ENCODE results near the gene ZNF362.

DNA sequence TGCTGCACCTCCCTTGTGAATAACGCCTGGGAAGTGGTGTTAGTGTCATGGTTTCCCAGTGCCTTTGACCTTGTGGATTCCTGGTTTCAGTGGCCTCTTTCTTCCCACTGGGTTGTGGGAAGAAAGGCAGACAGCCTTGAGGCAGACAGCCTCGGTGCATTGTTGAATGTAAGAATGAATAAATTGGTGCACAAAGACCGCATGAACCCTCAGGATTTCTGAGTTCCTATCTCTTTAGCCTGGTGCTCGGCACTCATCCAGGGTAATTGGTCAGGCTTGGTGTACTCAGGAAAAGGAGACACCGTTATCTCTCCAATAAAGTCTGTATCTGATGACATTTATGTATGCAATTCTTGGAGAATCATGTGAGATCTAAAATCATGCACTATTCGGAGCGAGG lies 5.1 kb downstream of the ZNF362 start:
- TF ChIP-seq, protein P1, sequence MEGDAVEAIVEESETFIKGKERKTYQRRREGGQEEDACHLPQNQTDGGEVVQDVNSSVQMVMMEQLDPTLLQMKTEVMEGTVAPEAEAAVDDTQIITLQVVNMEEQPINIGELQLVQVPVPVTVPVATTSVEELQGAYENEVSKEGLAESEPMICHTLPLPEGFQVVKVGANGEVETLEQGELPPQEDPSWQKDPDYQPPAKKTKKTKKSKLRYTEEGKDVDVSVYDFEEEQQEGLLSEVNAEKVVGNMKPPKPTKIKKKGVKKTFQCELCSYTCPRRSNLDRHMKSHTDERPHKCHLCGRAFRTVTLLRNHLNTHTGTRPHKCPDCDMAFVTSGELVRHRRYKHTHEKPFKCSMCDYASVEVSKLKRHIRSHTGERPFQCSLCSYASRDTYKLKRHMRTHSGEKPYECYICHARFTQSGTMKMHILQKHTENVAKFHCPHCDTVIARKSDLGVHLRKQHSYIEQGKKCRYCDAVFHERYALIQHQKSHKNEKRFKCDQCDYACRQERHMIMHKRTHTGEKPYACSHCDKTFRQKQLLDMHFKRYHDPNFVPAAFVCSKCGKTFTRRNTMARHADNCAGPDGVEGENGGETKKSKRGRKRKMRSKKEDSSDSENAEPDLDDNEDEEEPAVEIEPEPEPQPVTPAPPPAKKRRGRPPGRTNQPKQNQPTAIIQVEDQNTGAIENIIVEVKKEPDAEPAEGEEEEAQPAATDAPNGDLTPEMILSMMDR (tag by site-specific recombination; IDR thresholded peaks at IDR 0.05), result no peak
- TF ChIP-seq ZNF558 (tag by site-specific recombination; IDR thresholded peaks at IDR 0.05) (no peak), ZNF24 (tag by site-specific recombination; IDR thresholded peaks at IDR 0.05) (no peak), SCRT1 (tag by site-specific recombination; IDR thresholded peaks at IDR 0.05; ENCODE audit: borderline replicate concordance) (no peak), ZNF548 (tag by site-specific recombination; IDR thresholded peaks at IDR 0.05) (no peak)
- TF ChIP-seq, protein P2, sequence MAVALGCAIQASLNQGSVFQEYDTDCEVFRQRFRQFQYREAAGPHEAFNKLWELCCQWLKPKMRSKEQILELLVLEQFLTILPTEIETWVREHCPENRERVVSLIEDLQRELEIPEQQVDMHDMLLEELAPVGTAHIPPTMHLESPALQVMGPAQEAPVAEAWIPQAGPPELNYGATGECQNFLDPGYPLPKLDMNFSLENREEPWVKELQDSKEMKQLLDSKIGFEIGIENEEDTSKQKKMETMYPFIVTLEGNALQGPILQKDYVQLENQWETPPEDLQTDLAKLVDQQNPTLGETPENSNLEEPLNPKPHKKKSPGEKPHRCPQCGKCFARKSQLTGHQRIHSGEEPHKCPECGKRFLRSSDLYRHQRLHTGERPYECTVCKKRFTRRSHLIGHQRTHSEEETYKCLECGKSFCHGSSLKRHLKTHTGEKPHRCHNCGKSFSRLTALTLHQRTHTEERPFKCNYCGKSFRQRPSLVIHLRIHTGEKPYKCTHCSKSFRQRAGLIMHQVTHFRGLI (tag by site-specific recombination; IDR thresholded peaks at IDR 0.05), result no peak
- TF ChIP-seq, protein P3, sequence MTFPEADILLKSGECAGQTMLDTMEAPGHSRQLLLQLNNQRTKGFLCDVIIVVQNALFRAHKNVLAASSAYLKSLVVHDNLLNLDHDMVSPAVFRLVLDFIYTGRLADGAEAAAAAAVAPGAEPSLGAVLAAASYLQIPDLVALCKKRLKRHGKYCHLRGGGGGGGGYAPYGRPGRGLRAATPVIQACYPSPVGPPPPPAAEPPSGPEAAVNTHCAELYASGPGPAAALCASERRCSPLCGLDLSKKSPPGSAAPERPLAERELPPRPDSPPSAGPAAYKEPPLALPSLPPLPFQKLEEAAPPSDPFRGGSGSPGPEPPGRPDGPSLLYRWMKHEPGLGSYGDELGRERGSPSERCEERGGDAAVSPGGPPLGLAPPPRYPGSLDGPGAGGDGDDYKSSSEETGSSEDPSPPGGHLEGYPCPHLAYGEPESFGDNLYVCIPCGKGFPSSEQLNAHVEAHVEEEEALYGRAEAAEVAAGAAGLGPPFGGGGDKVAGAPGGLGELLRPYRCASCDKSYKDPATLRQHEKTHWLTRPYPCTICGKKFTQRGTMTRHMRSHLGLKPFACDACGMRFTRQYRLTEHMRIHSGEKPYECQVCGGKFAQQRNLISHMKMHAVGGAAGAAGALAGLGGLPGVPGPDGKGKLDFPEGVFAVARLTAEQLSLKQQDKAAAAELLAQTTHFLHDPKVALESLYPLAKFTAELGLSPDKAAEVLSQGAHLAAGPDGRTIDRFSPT (tag by site-specific recombination; IDR thresholded peaks at IDR 0.05), result no peak
- TF ChIP-seq, protein P4, sequence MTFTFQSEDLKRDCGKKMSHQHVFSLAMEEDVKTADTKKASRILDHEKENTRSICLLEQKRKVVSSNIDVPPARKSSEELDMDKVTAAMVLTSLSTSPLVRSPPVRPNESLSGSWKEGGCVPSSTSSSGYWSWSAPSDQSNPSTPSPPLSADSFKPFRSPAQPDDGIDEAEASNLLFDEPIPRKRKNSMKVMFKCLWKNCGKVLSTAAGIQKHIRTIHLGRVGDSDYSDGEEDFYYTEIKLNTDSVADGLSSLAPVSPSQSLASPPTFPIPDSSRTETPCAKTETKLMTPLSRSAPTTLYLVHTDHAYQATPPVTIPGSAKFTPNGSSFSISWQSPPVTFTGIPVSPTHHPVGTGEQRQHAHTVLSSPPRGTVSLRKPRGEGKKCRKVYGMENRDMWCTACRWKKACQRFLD (tag by site-specific recombination; IDR thresholded peaks at IDR 0.05), result no peak
- TF ChIP-seq, protein P5, sequence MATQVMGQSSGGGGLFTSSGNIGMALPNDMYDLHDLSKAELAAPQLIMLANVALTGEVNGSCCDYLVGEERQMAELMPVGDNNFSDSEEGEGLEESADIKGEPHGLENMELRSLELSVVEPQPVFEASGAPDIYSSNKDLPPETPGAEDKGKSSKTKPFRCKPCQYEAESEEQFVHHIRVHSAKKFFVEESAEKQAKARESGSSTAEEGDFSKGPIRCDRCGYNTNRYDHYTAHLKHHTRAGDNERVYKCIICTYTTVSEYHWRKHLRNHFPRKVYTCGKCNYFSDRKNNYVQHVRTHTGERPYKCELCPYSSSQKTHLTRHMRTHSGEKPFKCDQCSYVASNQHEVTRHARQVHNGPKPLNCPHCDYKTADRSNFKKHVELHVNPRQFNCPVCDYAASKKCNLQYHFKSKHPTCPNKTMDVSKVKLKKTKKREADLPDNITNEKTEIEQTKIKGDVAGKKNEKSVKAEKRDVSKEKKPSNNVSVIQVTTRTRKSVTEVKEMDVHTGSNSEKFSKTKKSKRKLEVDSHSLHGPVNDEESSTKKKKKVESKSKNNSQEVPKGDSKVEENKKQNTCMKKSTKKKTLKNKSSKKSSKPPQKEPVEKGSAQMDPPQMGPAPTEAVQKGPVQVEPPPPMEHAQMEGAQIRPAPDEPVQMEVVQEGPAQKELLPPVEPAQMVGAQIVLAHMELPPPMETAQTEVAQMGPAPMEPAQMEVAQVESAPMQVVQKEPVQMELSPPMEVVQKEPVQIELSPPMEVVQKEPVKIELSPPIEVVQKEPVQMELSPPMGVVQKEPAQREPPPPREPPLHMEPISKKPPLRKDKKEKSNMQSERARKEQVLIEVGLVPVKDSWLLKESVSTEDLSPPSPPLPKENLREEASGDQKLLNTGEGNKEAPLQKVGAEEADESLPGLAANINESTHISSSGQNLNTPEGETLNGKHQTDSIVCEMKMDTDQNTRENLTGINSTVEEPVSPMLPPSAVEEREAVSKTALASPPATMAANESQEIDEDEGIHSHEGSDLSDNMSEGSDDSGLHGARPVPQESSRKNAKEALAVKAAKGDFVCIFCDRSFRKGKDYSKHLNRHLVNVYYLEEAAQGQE (tag by site-specific recombination; IDR thresholded peaks at IDR 0.05), result no peak
- TF ChIP-seq, protein P6, sequence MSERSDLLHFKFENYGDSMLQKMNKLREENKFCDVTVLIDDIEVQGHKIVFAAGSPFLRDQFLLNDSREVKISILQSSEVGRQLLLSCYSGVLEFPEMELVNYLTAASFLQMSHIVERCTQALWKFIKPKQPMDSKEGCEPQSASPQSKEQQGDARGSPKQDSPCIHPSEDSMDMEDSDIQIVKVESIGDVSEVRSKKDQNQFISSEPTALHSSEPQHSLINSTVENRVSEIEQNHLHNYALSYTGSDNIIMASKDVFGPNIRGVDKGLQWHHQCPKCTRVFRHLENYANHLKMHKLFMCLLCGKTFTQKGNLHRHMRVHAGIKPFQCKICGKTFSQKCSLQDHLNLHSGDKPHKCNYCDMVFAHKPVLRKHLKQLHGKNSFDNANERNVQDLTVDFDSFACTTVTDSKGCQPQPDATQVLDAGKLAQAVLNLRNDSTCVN (tag by site-specific recombination; optimal IDR thresholded peaks at IDR 0.05), result no peak

Measured in HEK293 (cell line).